ENCODE results near the gene KCTD7.
"Not testable (repeated sequence)": the region's sequence is repeated elsewhere in the genome, so short reads cannot be mapped to it uniquely, and the experiment has no call there.

GRCh38 chr7:66685663-66686062 lies 57.0 kb downstream of the KCTD7 start:
- not testable (repeated sequence) for TF ChIP-seq MAX (IDR thresholded peaks at IDR 0.05); CTCF (IDR thresholded peaks at IDR 0.05 in 2 of 3, conservative IDR thresholded peaks at IDR 0.05 in 1 of 3; ENCODE audit: borderline replicate concordance in 1 of 3, insufficient read depth in 1 of 3, low read depth in 2 of 3, low read length in 2 of 3); FOSL1 (IDR thresholded peaks at IDR 0.05; ENCODE audit: low read depth); YY1 (IDR thresholded peaks at IDR 0.05; ENCODE audit: extremely low read depth, insufficient replicate concordance, low read depth, low read length); ELF1 (IDR thresholded peaks at IDR 0.05; ENCODE audit: borderline replicate concordance, low read depth); EZH2phosphoT487 (IDR thresholded peaks at IDR 0.05; ENCODE audit: borderline replicate concordance); POLR2A (IDR thresholded peaks at IDR 0.05; ENCODE audit: borderline replicate concordance, extremely low read depth, insufficient read depth, insufficient read length); JUND (IDR thresholded peaks at IDR 0.05); ZNF274 (IDR thresholded peaks at IDR 0.05; ENCODE audit: low read depth, low read length); EZH2 (IDR thresholded peaks at IDR 0.05)
- TF ChIP-seq, protein P1, sequence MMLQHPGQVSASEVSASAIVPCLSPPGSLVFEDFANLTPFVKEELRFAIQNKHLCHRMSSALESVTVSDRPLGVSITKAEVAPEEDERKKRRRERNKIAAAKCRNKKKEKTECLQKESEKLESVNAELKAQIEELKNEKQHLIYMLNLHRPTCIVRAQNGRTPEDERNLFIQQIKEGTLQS (IDR thresholded peaks at IDR 0.05), result not testable (repeated sequence)
- TF ChIP-seq, protein P2, sequence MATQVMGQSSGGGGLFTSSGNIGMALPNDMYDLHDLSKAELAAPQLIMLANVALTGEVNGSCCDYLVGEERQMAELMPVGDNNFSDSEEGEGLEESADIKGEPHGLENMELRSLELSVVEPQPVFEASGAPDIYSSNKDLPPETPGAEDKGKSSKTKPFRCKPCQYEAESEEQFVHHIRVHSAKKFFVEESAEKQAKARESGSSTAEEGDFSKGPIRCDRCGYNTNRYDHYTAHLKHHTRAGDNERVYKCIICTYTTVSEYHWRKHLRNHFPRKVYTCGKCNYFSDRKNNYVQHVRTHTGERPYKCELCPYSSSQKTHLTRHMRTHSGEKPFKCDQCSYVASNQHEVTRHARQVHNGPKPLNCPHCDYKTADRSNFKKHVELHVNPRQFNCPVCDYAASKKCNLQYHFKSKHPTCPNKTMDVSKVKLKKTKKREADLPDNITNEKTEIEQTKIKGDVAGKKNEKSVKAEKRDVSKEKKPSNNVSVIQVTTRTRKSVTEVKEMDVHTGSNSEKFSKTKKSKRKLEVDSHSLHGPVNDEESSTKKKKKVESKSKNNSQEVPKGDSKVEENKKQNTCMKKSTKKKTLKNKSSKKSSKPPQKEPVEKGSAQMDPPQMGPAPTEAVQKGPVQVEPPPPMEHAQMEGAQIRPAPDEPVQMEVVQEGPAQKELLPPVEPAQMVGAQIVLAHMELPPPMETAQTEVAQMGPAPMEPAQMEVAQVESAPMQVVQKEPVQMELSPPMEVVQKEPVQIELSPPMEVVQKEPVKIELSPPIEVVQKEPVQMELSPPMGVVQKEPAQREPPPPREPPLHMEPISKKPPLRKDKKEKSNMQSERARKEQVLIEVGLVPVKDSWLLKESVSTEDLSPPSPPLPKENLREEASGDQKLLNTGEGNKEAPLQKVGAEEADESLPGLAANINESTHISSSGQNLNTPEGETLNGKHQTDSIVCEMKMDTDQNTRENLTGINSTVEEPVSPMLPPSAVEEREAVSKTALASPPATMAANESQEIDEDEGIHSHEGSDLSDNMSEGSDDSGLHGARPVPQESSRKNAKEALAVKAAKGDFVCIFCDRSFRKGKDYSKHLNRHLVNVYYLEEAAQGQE (IDR thresholded peaks at IDR 0.05; ENCODE audit: low read depth), result not testable (repeated sequence)
